Esophagus (tissue), 2 donors: ENCODE measurements around the gene KCNJ3. TPM values are rescaled to one million over a fixed set of nuclear protein-coding genes. Genes with fewer than 3 reads are reported as not detected.

Source experiments
- H3K27ac ChIP-seq, 2 donors: one replicate each; pipeline ENCODE4 v1.5.1; 2013; ENCODE audit warnings: low read depth in 2 of 2, mild to moderate bottlenecking in 2 of 2, inconsistent platforms in 1 of 2, low read length in 1 of 2, moderate library complexity in 1 of 2
- H3K27me3 ChIP-seq, 2 donors: one replicate each; pipeline ENCODE4 v1.6.1; 2013; ENCODE audit warnings: low read length in 2 of 2, control low read depth in 1 of 2, mild to moderate bottlenecking in 1 of 2; ENCODE audit not compliant: insufficient read depth in 2 of 2, control insufficient read depth in 1 of 2
- H3K36me3 ChIP-seq, 2 donors: one replicate each; pipeline ENCODE4 v1.6.1; 2013; ENCODE audit warnings: low read length in 1 of 2; ENCODE audit not compliant: control insufficient read depth in 2 of 2, insufficient read depth in 2 of 2
- H3K4me1 ChIP-seq, 2 donors: one replicate each; pipeline ENCODE4 v1.6.1; 2013; ENCODE audit warnings: low read length in 1 of 2; ENCODE audit not compliant: control insufficient read depth in 2 of 2, insufficient read depth in 2 of 2
- H3K4me3 ChIP-seq, 2 donors: one replicate each; pipeline ENCODE4 v1.5.1; 2013; ENCODE audit warnings: low read length in 2 of 2, mild to moderate bottlenecking in 2 of 2, low read depth in 1 of 2, moderate library complexity in 1 of 2
- H3K9me3 ChIP-seq, 2 donors: one replicate each; pipeline ENCODE4 v1.6.1; 2013; ENCODE audit warnings: mild to moderate bottlenecking in 2 of 2, low read depth in 1 of 2, low read length in 1 of 2, moderate library complexity in 1 of 2; ENCODE audit not compliant: control insufficient read depth in 2 of 2, insufficient read depth in 1 of 2
- WGBS, 2 donors: extraction: QIAGEN DNeasy Blood & Tissue Kit; methylation state at CpG; one replicate each; pipeline ENCODE4 v1.1.7; 2013; 5-methylcytosine and 5-hydroxymethylcytosine counted together
- polyA plus RNA-seq, 2 donors: library from polyadenylated mRNA; stranded (reverse); fragments of 200-250 nt; gene quantifications; one replicate each; pipeline ENCODE4 v1.2.3, GENCODE V29; 2013
- donor health status: healthy with polysubstance abuse.
- donor health status: Bipolar disorder and iron deficiency.

Gene KCNJ3, protein sequence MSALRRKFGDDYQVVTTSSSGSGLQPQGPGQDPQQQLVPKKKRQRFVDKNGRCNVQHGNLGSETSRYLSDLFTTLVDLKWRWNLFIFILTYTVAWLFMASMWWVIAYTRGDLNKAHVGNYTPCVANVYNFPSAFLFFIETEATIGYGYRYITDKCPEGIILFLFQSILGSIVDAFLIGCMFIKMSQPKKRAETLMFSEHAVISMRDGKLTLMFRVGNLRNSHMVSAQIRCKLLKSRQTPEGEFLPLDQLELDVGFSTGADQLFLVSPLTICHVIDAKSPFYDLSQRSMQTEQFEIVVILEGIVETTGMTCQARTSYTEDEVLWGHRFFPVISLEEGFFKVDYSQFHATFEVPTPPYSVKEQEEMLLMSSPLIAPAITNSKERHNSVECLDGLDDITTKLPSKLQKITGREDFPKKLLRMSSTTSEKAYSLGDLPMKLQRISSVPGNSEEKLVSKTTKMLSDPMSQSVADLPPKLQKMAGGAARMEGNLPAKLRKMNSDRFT
- under 1 TPM; under 0.01 to 0.02 TPM for polyA plus RNA-seq

DNA sequence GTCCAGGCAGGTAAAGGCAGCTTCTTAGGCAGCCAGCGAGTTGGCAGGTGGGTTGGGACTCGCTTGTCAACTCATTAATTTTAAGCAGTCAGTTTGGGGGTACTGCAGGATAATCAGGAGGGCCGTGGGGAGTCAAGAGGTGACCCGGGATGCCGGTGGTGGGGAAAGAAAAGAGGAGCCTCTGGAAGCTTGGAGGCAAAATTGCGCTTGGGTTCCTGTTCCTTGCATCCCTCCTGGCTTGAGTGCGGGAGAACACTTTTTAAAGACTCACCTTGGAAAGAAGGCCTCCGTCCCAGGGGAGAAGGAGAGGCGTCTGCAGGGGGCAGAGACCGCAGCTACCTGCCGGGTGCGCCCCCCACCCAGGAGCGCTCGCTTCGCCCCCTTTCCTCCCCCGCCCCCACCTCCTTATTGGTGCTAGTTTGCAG is at the start of gene KCNJ3:
KCNJ3 (plus strand) TSS at position 400 of the 425 bp plus-strand sequence. CDS start 81 bp downstream, outside the sequence.
- Histone ChIP-seq H3K9me3 (no peaks in the 10 kb centered on the region), H3K27me3 (peaks cover 4 to 7% of the 10 kb centered on the region in 2 donors), H3K4me3 (peak within 1 kb of the TSS; percentile 3 to 30), H3K4me1 (peaks cover 0 to 5% of the 10 kb centered on the region in 2 donors), H3K36me3 (no peaks in the 10 kb centered on the region), H3K27ac (no peak within 1 kb of the TSS)
- WGBS, 2 donors, result 1 to 2% methylated on average over 12 to 16 of the region's 16 CpGs

DNA sequence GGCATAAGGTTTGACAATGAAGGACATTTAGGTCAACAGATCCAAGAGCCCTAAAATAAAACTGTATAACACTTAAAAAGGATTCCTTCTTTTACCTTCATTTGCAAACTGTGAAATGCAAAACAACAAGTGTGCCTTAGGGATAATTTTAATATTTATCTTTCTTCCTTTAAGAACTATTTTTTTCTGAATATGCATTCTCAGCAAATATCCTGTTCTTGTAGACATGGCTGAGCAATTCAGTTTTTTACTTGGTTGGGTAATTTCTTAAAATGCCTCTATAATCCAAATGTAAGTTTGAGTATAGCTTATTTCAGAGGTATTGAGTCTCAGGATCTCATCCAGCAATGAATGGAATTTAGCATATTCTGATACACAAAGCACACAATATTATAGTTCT is 43.0 kb upstream of the KCNJ3 start:
- no peak overlapping the region for H3K4me3 ChIP-seq
- H3K36me3 ChIP-seq, result no peaks in the 10 kb centered on the region
- no peaks in the 10 kb centered on the region for H3K9me3 ChIP-seq
- no peaks in the 10 kb centered on the region for H3K4me1 ChIP-seq
- no peaks in the 10 kb centered on the region for H3K27me3 ChIP-seq
- H3K27ac ChIP-seq, result no peak overlapping the region

DNA sequence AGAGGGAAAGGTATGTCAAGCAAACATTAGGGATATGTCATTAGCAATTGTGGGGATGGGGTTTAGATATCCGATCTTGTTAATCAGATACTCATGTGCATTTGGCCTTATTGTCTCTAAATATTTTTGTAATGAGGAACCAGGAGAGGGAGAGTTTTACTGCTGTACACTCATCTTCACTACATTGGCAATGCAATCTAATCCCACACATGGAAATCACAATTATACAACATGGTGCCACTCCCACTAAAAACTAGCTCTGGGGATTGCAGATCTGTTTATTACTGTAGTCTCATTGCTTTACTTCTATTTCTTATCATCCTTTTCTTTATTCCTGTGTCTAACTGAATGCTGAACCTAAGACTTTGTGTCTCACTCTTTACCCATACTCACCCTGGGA is 39.6 kb upstream of the KCNJ3 start:
- Histone ChIP-seq H3K27ac (no peak overlapping the region), H3K9me3 (no peaks in the 10 kb centered on the region), H3K36me3 (no peaks in the 10 kb centered on the region), H3K4me1 (no peaks in the 10 kb centered on the region), H3K27me3 (no peaks in the 10 kb centered on the region), H3K4me3 (no peak overlapping the region)
- 92 to 96% methylated on average over 1 of the region's 1 CpG for WGBS, 2 donors

DNA sequence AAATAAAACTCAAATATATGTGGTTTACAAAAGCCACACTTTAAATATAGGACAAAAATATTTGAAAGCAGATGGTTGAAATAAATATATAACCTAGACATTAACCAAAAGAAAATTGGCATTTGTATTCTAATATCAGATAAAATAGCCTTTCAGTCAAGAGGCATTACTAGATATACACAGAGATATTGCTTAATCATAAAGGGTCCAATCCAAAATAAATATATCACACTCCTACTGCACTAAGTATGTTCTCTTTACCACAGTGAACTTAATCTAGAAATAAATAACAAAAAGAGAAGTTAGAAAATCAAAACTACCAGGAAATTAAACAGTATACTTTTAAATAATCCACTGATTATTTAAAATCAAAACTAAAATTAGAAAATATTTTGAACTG is 34.2 kb upstream of the KCNJ3 start:
- Histone ChIP-seq H3K27me3 (no peaks in the 10 kb centered on the region), H3K4me1 (no peaks in the 10 kb centered on the region), H3K4me3 (no peak overlapping the region), H3K9me3 (no peaks in the 10 kb centered on the region), H3K36me3 (no peaks in the 10 kb centered on the region), H3K27ac (no peak overlapping the region)

DNA sequence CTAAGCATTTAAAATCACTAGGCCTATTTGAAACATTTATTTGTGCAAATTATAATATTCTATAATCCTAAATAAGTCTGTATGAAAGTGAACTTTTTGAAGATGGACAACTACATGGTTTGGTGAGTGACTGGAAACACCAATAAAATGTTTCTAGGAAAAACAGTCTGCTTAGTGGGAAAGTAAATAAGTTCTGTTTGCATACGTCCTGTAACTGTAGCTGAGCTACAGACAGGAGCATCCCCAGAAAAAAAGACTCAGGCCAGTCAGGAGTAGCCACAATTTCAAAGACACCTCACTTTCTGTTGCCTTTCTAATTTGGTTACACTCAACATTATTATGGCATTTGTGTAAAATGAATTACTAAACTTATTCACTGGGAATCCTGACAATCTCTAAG is 28.4 kb upstream of the KCNJ3 start:
- no peaks in the 10 kb centered on the region for H3K27me3 ChIP-seq
- no peak overlapping the region for H3K27ac ChIP-seq
- no peaks in the 10 kb centered on the region for H3K36me3 ChIP-seq
- no peaks in the 10 kb centered on the region for H3K9me3 ChIP-seq
- WGBS, 2 donors, result 54 to 59% methylated on average over 1 of the region's 1 CpG
- no peak overlapping the region for H3K4me3 ChIP-seq
- no peaks in the 10 kb centered on the region for H3K4me1 ChIP-seq

DNA sequence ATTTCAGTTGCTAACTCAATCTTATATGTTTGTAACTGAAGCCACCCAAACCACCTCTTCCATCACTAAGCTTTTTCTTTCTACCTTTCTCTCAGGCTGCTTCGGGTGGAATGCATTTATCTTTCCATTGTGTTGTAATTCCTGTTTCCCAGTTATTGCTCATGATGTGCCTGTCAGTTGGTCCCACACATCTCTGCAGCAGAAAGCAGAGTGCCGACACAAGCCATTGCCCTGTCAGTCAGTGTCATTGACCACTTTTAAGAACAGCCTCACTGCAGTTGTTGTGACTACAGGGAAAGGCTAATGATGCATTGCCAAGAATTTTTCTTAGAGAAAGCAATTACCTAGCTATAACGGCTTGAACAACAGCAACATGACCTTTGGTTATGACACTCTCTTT is 24.8 kb upstream of the KCNJ3 start:
- Histone ChIP-seq H3K36me3 (no peaks in the 10 kb centered on the region), H3K27me3 (no peaks in the 10 kb centered on the region), H3K27ac (no peak overlapping the region), H3K9me3 (peaks cover 0 to 2% of the 10 kb centered on the region in 2 donors), H3K4me3 (no peak overlapping the region), H3K4me1 (no peaks in the 10 kb centered on the region)
- 66% methylated on average over 3 of the region's 3 CpGs for WGBS, 2 donors

DNA sequence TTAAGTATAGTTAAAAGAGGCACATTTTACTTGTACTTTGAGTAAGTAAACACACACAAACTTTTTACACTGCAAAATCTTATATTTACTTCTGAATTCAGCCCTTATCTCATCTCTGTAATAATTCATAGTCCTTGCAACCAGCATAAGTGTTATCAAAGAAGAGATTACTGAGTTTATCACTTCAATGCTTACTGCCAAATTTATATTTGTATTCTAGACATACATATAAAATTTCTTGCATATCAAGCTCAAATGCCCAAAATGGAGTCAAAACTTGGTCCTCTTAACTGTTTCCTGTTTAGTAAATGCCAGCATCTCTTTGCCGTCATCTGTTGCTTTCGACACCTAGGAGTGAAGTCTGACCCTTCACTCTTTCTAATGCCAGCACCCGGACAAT is 21.1 kb upstream of the KCNJ3 start:
- Histone ChIP-seq H3K4me1 (no peaks in the 10 kb centered on the region), H3K27me3 (no peaks in the 10 kb centered on the region), H3K4me3 (no peak overlapping the region), H3K27ac (no peak overlapping the region), H3K36me3 (no peaks in the 10 kb centered on the region), H3K9me3 (peaks cover 0 to 2% of the 10 kb centered on the region in 2 donors)
- 90% methylated on average over 3 of the region's 3 CpGs for WGBS, 2 donors

DNA sequence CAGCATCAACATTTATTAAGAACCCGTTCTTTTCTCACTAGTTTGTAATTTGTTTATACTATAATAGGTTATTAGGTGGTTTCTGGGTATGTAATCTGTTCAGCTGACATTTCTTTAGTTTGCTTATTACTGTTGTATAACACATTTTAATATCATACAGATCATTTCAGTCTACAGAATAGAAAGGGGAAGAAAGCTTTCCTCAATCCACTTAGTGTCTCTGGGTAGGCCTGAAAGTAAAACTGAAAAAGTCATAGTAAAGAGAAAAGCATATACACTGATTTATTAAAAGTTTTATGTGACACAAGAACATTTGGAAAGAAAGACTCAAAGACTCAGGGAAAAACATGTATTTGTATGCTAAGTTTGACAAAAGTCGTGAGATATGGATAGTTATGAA is 16.8 kb upstream of the KCNJ3 start:
- Histone ChIP-seq H3K4me3 (no peak overlapping the region), H3K27me3 (no peaks in the 10 kb centered on the region), H3K9me3 (peaks cover 0 to 2% of the 10 kb centered on the region in 2 donors), H3K36me3 (no peaks in the 10 kb centered on the region), H3K27ac (no peak overlapping the region), H3K4me1 (no peaks in the 10 kb centered on the region)
- WGBS, 2 donors, result 79% methylated on average over 2 of the region's 2 CpGs

DNA sequence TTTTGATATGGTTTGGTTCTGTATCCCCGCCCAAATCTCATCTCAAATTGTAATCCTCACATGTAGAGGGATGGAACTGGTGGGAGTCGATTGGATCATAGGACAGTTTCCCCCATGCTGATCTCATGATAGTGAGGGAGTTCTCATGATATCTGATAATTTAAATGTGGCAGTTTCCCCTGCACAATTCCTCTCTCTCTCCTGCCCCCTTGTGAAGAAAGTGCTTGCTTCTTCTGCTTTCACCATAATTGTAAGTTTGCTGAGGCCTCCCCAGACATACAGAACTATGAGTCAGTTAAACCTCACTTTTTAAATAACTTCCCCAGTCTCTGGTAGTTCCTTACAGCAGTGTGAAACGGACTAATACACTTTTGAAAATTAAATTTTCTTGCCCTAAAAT is 12.3 kb upstream of the KCNJ3 start:
- Histone ChIP-seq H3K4me3 (no peak overlapping the region), H3K27me3 (no peaks in the 10 kb centered on the region), H3K4me1 (no peaks in the 10 kb centered on the region), H3K27ac (no peak overlapping the region), H3K36me3 (no peaks in the 10 kb centered on the region), H3K9me3 (peaks cover 0 to 3% of the 10 kb centered on the region in 2 donors)
- WGBS, 2 donors, result 73 to 75% methylated on average over 3 of the region's 3 CpGs

DNA sequence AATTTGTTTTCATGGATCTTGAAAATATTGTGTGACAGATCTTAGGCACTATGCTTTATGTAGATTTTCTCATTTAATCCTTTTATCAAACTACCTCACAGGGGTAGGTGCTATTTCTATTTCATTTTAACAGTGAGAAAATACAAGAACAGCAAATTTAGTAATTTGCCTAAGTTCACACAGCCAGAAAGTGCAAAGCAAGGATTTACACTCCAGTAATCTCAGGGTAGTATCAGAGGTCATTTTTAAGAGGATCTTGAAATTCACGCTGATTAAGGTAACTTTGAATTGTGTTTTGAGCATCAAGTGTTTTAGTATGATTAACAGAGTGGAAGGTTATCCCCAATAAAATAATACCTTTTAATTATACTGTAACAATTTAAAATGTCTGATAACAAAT is 10.1 kb upstream of the KCNJ3 start:
- Histone ChIP-seq H3K27ac (no peak overlapping the region), H3K4me1 (no peaks in the 10 kb centered on the region), H3K36me3 (no peaks in the 10 kb centered on the region), H3K27me3 (no peaks in the 10 kb centered on the region), H3K4me3 (no peak overlapping the region), H3K9me3 (peaks cover 0 to 3% of the 10 kb centered on the region in 2 donors)
- WGBS, 2 donors, result 83 to 89% methylated on average over 1 of the region's 1 CpG
